Keratinocyte (primary cell): ENCODE data around the gene FOCAD. TPM values are rescaled to one million over a fixed set of nuclear protein-coding genes. Genes with fewer than 3 reads are reported as not detected.

ENCODE experiments used
- DNase-seq: peaks from one replicate; pipeline ENCODE4 v3.0.0-alpha.2; 2011; ENCODE audit warnings: low read depth, missing footprints, low spot score
- FAIRE-seq: peaks from 2 replicates; lab custom pipeline; 2011; peaks lifted over from hg19 to GRCh38; lab: Jason Lieb, UNC
- H2AFZ ChIP-seq: 2 replicates; pipeline ENCODE4 v1.6.0; 2012; ENCODE audit warnings: low read length, control low read depth, inconsistent platforms; ENCODE audit not compliant: control insufficient read depth
- H3K27ac ChIP-seq: 2 replicates; pipeline ENCODE4 v1.5.1; 2011; ENCODE audit warnings: low read length; ENCODE audit not compliant: control insufficient read depth, insufficient read depth
- H3K27me3 ChIP-seq: 3 replicates; pipeline ENCODE4 v1.6.0; 2011; ENCODE audit warnings: low read length; ENCODE audit not compliant: control insufficient read depth, insufficient read depth; ENCODE audit errors: extremely low read depth
- H3K36me3 ChIP-seq, 2 experiments: 2 replicates in 1 of 2; 3 replicates in 1 of 2; pipeline ENCODE4 v1.5.1; 2011; ENCODE audit warnings: low read length in 2 of 2, mild to moderate bottlenecking in 1 of 2; ENCODE audit not compliant: control insufficient read depth in 2 of 2, insufficient read depth in 2 of 2; ENCODE audit errors: extremely low read depth in 1 of 2
- H3K4me1 ChIP-seq: 3 replicates; pipeline ENCODE4 v1.5.1; 2011; ENCODE audit warnings: low read length; ENCODE audit not compliant: control insufficient read depth, insufficient read depth; ENCODE audit errors: extremely low read depth
- H3K4me2 ChIP-seq: 3 replicates; pipeline ENCODE4 v1.6.0; 2011; ENCODE audit warnings: low read depth, low read length; ENCODE audit not compliant: control insufficient read depth, insufficient read depth; ENCODE audit errors: extremely low read depth
- H3K4me3 ChIP-seq, 3 experiments: fragments of 200-600 bp in 1 of 3; sonication (generic) in 1 of 3; 2 replicates in 2 of 3; 3 replicates in 1 of 3; pipeline ENCODE4 v1.5.1; 2011 to 2016; ENCODE audit warnings: low read length in 3 of 3, mild to moderate bottlenecking in 3 of 3, control low read depth in 2 of 3, inconsistent platforms in 1 of 3, low read depth in 1 of 3, mixed read lengths in 1 of 3, mixed run types in 1 of 3, moderate library complexity in 1 of 3; ENCODE audit not compliant: control insufficient read depth in 2 of 3, insufficient read depth in 2 of 3; ENCODE audit errors: extremely low read depth in 1 of 3
- H3K79me2 ChIP-seq: 2 replicates; pipeline ENCODE4 v1.6.0; 2012; ENCODE audit warnings: low read length; ENCODE audit not compliant: control insufficient read depth, insufficient read depth
- H3K9ac ChIP-seq: 3 replicates; pipeline ENCODE4 v1.6.0; 2011; ENCODE audit warnings: low read length; ENCODE audit not compliant: control insufficient read depth, insufficient read depth; ENCODE audit errors: extremely low read depth
- H3K9me1 ChIP-seq: 3 replicates; pipeline ENCODE4 v1.6.0; 2011; ENCODE audit warnings: low read length; ENCODE audit not compliant: control insufficient read depth, insufficient read depth; ENCODE audit errors: extremely low read depth
- H3K9me3 ChIP-seq: 2 replicates; pipeline ENCODE4 v1.5.1; 2012; ENCODE audit warnings: low read depth, low read length; ENCODE audit not compliant: control insufficient read depth
- H4K20me1 ChIP-seq: 3 replicates; pipeline ENCODE4 v1.6.0; 2011; ENCODE audit warnings: low read length; ENCODE audit not compliant: control insufficient read depth, insufficient read depth; ENCODE audit errors: extremely low read depth
- CTCF ChIP-seq, 3 experiments: IDR thresholded peaks in 1 of 3; conservative IDR thresholded peaks in 1 of 3; optimal IDR thresholded peaks in 1 of 3; 2 replicates in 2 of 3; 3 replicates in 1 of 3; pipeline versions ENCODE3 to v1.5.1; 2011; ENCODE audit warnings: low read length in 3 of 3, mild to moderate bottlenecking in 3 of 3, moderate library complexity in 2 of 3, control low read depth in 1 of 3, inconsistent platforms in 1 of 3; ENCODE audit not compliant: insufficient read depth in 2 of 3; ENCODE audit errors: extremely low read depth in 1 of 3
- EZH2 ChIP-seq: IDR thresholded peaks from one replicate; pipeline ENCODE4 v1.6.1; 2012; ENCODE audit warnings: inconsistent platforms, mild to moderate bottlenecking, low read length, moderate library complexity
- dilution Hi-C: fragments of 300-500 bp; cut with MboI; formaldehyde crosslinking; loops from one replicate; pipeline ENCODE4 v1.7.0; 2020; ENCODE audit warnings: low sequenced_read_pairs; ENCODE audit not compliant: extremely low pct_ligation_motif_present
- polyA plus RNA-seq, 5 experiments: library from polyadenylated mRNA; depleted of rRNA in 3 of 5; stranded (reverse) in 3 of 5; stranded (forward) in 1 of 5; unstranded in 1 of 5; fragments of >200 nt; gene quantifications; 1 replicate in 1 of 5; 2 replicates in 3 of 5; 3 replicates in 1 of 5; pipeline versions ENCODE4 v1.2.1 to v1.2.3, GENCODE V29; 2011 to 2012; ENCODE audit warnings: missing spikeins in 2 of 5, low read depth in 1 of 5, low replicate concordance in 1 of 5

The FOCAD gene
- polyA plus RNA-seq, 1 donor (not counting 4 experiments of a cell fraction or from before 2014, with no cell fraction given), result 33.1 TPM

GRCh38 chr9:20760246-20760891 lies 76.3 kb downstream of the FOCAD start:
- no peak overlapping the region for H3K27ac ChIP-seq
- H2AFZ ChIP-seq, result no peak overlapping the region
- H3K4me1 ChIP-seq, result peaks cover 12% of the 10 kb centered on the region
- TF ChIP-seq CTCF (optimal IDR thresholded peaks at IDR 0.05 in 1 of 3, IDR thresholded peaks at IDR 0.05 in 1 of 3, conservative IDR thresholded peaks at IDR 0.05 in 1 of 3; ENCODE audit: extremely low read depth in 1 of 3, insufficient read depth in 2 of 3, low read length in 3 of 3) (no peak), EZH2 (no peak)
- H3K4me3 ChIP-seq, result no peak overlapping the region
- no peak for FAIRE-seq
- H3K9me3 ChIP-seq, result no peaks in the 10 kb centered on the region
- H3K9me1 ChIP-seq, result no peaks in the 10 kb centered on the region
- H3K79me2 ChIP-seq, result no peaks in the 10 kb centered on the region
- peaks cover 0 to 3% of the 10 kb centered on the region in 2 experiments for H3K36me3 ChIP-seq
- H3K9ac ChIP-seq, result no peak overlapping the region
- H3K27me3 ChIP-seq, result no peaks in the 10 kb centered on the region
- dilution Hi-C loops, result no loop called here
- H3K4me2 ChIP-seq, result no peak overlapping the region
- no peak for DNase-seq
- H4K20me1 ChIP-seq, result no peaks in the 10 kb centered on the region

- no peaks in the 10 kb centered on the region for H4K20me1 ChIP-seq
- no peaks in the 10 kb centered on the region for H3K9me1 ChIP-seq
- H3K9me3 ChIP-seq, result no peaks in the 10 kb centered on the region
- no peak overlapping the region for H3K27ac ChIP-seq
- H2AFZ ChIP-seq, result no peak overlapping the region
- dilution Hi-C loops, result no loop called here
- TF ChIP-seq EZH2 (no peak), CTCF (optimal IDR thresholded peaks at IDR 0.05 in 1 of 3, IDR thresholded peaks at IDR 0.05 in 1 of 3, conservative IDR thresholded peaks at IDR 0.05 in 1 of 3; ENCODE audit: extremely low read depth in 1 of 3, insufficient read depth in 2 of 3, low read length in 3 of 3) (no peak)
- DNase-seq, result no peak
- H3K27me3 ChIP-seq, result no peaks in the 10 kb centered on the region
- no peaks in the 10 kb centered on the region for H3K36me3 ChIP-seq
- no peaks in the 10 kb centered on the region for H3K79me2 ChIP-seq
- no peak for FAIRE-seq
- H3K4me2 ChIP-seq, result no peak overlapping the region
- no peak overlapping the region for H3K9ac ChIP-seq
- no peaks in the 10 kb centered on the region for H3K4me1 ChIP-seq
- H3K4me3 ChIP-seq, result no peak overlapping the region
Observed at GRCh38 chr9:20770947-20771346, 86.9 kb downstream of the FOCAD start.
